HG03175 (cell line): ENCODE results near the gene ISL2.

ENCODE experiments used
- ATAC-seq: cut with Tn5 transposase; IDR thresholded peaks from one replicate; pipeline ENCODE4 v1.9.1; 2021; ENCODE audit warnings: mild to moderate bottlenecking, moderate library complexity; ENCODE audit not compliant: unreplicated experiment

The ISL2 gene

GRCh38 chr15:76368122-76368621 is 31.6 kb downstream of the ISL2 start:
- ATAC-seq, result no peak

GRCh38 chr15:76376029-76376428 is 39.5 kb downstream of the ISL2 start:
- no peak for ATAC-seq

- no peak for ATAC-seq
These were observed 40.2 kb downstream of the ISL2 start for GRCh38 chr15:76376816-76377215.

GRCh38 chr15:76377217-76377616 is 40.6 kb downstream of the ISL2 start:
- no peak for ATAC-seq

GRCh38 chr15:76377751-76378150 is 41.2 kb downstream of the ISL2 start:
- no peak for ATAC-seq

- no peak for ATAC-seq
These were observed 42.1 kb downstream of the ISL2 start for GRCh38 chr15:76378691-76379090.

- no peak for ATAC-seq
These were observed 43.7 kb downstream of the ISL2 start for GRCh38 chr15:76380249-76380648.

GRCh38 chr15:76381366-76381765 is 44.8 kb downstream of the ISL2 start:
- no peak for ATAC-seq

- ATAC-seq, result no peak
These were observed 46.6 kb downstream of the ISL2 start for GRCh38 chr15:76382987-76383728.

GRCh38 chr15:76384409-76384808 is 47.8 kb downstream of the ISL2 start:
- no peak for ATAC-seq

- ATAC-seq, result no peak
These were observed 49.6 kb downstream of the ISL2 start for GRCh38 chr15:76386178-76386577.

- no peak for ATAC-seq
These were observed 50.4 kb downstream of the ISL2 start for GRCh38 chr15:76386926-76387325.

- no peak for ATAC-seq
These were observed 54.0 kb downstream of the ISL2 start for GRCh38 chr15:76390571-76390970.

- ATAC-seq, result no peak
These were observed 54.7 kb downstream of the ISL2 start for GRCh38 chr15:76391309-76391708.

GRCh38 chr15:76391847-76392246 is 55.3 kb downstream of the ISL2 start:
- no peak for ATAC-seq
